HG03175 (cell line): ENCODE measurements around the gene MSH5.

Experiments used
- ATAC-seq: cut with Tn5 transposase; IDR thresholded peaks from one replicate; pipeline ENCODE4 v1.9.1; 2021; ENCODE audit warnings: mild to moderate bottlenecking, moderate library complexity; ENCODE audit not compliant: unreplicated experiment

Gene MSH5

GRCh38 chr6:31750411-31751022 lies 10.7 kb downstream of the MSH5 start:
- no peak for ATAC-seq

- no peak for ATAC-seq
Observed at GRCh38 chr6:31752739-31753319, 13.0 kb downstream of the MSH5 start.

GRCh38 chr6:31758281-31758680 lies 18.5 kb downstream of the MSH5 start:
- no peak for ATAC-seq

GRCh38 chr6:31760790-31761189 lies 21.0 kb downstream of the MSH5 start:
- ATAC-seq, result no peak

- no peak for ATAC-seq
Observed at GRCh38 chr6:31761343-31761742, 21.5 kb downstream of the MSH5 start.

- no peak for ATAC-seq
Observed at GRCh38 chr6:31762356-31762755, 22.6 kb downstream of the MSH5 start, which contains the start of gene SAPCD1. TSS of gene SAPCD1 (plus strand) at chr6:31762656. CDS start at chr6:31763055, 399 bp downstream.

GRCh38 chr6:31762878-31763618 lies 23.2 kb downstream of the MSH5 start:
- ATAC-seq, result no peak

- no peak for ATAC-seq
Observed at GRCh38 chr6:31763619-31763940, 23.8 kb downstream of the MSH5 start.

GRCh38 chr6:31764198-31764597 lies 24.4 kb downstream of the MSH5 start:
- ATAC-seq, result no peak

- ATAC-seq, result no peak
Observed at GRCh38 chr6:31765559-31765909, 25.7 kb downstream of the MSH5 start.

- no peak for ATAC-seq
Observed at GRCh38 chr6:31765910-31766794, 26.3 kb downstream of the MSH5 start.

- no peak for ATAC-seq
Observed at GRCh38 chr6:31767096-31767645, 27.4 kb downstream of the MSH5 start.

- no peak for ATAC-seq
Observed at GRCh38 chr6:31768363-31769257, 28.8 kb downstream of the MSH5 start.

GRCh38 chr6:31769684-31770371 lies 30.0 kb downstream of the MSH5 start:
- ATAC-seq, result no peak

GRCh38 chr6:31770860-31771259 lies 31.1 kb downstream of the MSH5 start:
- ATAC-seq, result no peak

- ATAC-seq, result no peak
Observed at GRCh38 chr6:31771992-31772358, 32.2 kb downstream of the MSH5 start.

- ATAC-seq, result no peak
Observed at GRCh38 chr6:31775184-31775583, 35.4 kb downstream of the MSH5 start.

- no peak for ATAC-seq
Observed at GRCh38 chr6:31775633-31776484, 36.1 kb downstream of the MSH5 start.
